HEK293 (cell line): Measurements from ENCODE around the gene KLK11.

ENCODE experiments used
- CTCF ChIA-PET: fragments of 350-600 bp; formaldehyde crosslinking; extraction: SDS; loops from one replicate; lab custom pipeline; 2021; ENCODE audit warnings: antibody characterized with exemption; lab: Yijun Ruan, JAX
- POLR2A ChIA-PET: fragments of 300-600 bp; formaldehyde crosslinking; extraction: SDS; loops from one replicate; lab custom pipeline; 2020; ENCODE audit warnings: antibody characterized with exemption, inconsistent platforms; lab: Yijun Ruan, JAX
- H3K27ac ChIP-seq: fragments of 200-500 bp; sonication (Bioruptor generic); 2 replicates; pipeline ENCODE4 v1.5.1; 2014; ENCODE audit warnings: low read depth, low read length, control low read depth, inconsistent platforms; ENCODE audit errors: extremely low read depth
- H3K36me3 ChIP-seq, 2 experiments: fragments of 200-500 bp in 1 of 2; sonication (Bioruptor generic) in 1 of 2; 1 replicate in 1 of 2; 2 replicates in 1 of 2; pipeline ENCODE4 v1.5.1; 2014 to 2017; ENCODE audit warnings: inconsistent platforms in 2 of 2, low read length in 2 of 2; ENCODE audit not compliant: control insufficient read depth in 2 of 2, insufficient read depth in 1 of 2
- H3K4me1 ChIP-seq: fragments of 200-500 bp; sonication (Bioruptor generic); 2 replicates; pipeline ENCODE4 v1.5.1; 2014; ENCODE audit warnings: mild to moderate bottlenecking, low read length, inconsistent platforms; ENCODE audit not compliant: control insufficient read depth, insufficient read depth
- H3K4me3 ChIP-seq: 2 replicates; pipeline ENCODE4 v1.5.1; 2011; ENCODE audit warnings: low read depth, mild to moderate bottlenecking, control low read depth, low read length, moderate library complexity
- H3K9me3 ChIP-seq: fragments of 200-500 bp; sonication (Bioruptor generic); 2 replicates; pipeline ENCODE4 v1.5.1; 2014; ENCODE audit warnings: low read depth, low read length, inconsistent platforms; ENCODE audit not compliant: control insufficient read depth, insufficient read depth
- BCL11A ChIP-seq: fragments of 450-650 bp; formaldehyde crosslinking; IDR thresholded peaks from 2 replicates; pipeline ENCODE4 v1.5.1; 2016; ENCODE audit warnings: low read depth, missing biosample characterization, missing genetic modification characterization
- ELK4 ChIP-seq: IDR thresholded peaks from 2 replicates; pipeline ENCODE4 v1.6.1; 2011; ENCODE audit warnings: mild to moderate bottlenecking, low read depth, low read length, borderline replicate concordance
- GLIS2 ChIP-seq: fragments of 450-650 bp; formaldehyde crosslinking; IDR thresholded peaks from 2 replicates; pipeline ENCODE4 v1.5.1; 2016; ENCODE audit warnings: missing biosample characterization, missing genetic modification characterization
- KLF7 ChIP-seq: fragments of 450-650 bp; formaldehyde crosslinking; IDR thresholded peaks from 2 replicates; pipeline ENCODE4 v1.5.1; 2016; ENCODE audit warnings: missing biosample characterization, missing genetic modification characterization, borderline replicate concordance
- PRDM2 ChIP-seq: fragments of 450-650 bp; formaldehyde crosslinking; IDR thresholded peaks from 2 replicates; pipeline ENCODE4 v1.5.1; 2016; ENCODE audit warnings: missing biosample characterization, missing genetic modification characterization, borderline replicate concordance
- ZBTB11 ChIP-seq: fragments of 450-650 bp; formaldehyde crosslinking; conservative IDR thresholded peaks from 2 replicates; pipeline ENCODE4 v1.5.1; 2016; ENCODE audit warnings: low read depth, missing biosample characterization, missing genetic modification characterization
- ZBTB17 ChIP-seq: fragments of 450-650 bp; formaldehyde crosslinking; IDR thresholded peaks from 2 replicates; pipeline ENCODE4 v1.5.1; 2016; ENCODE audit warnings: missing biosample characterization, missing genetic modification characterization
- ZBTB21 ChIP-seq: fragments of 450-650 bp; formaldehyde crosslinking; IDR thresholded peaks from 2 replicates; pipeline ENCODE4 v1.5.1; 2017; ENCODE audit warnings: missing biosample characterization, missing genetic modification characterization
- ZNF280C ChIP-seq: fragments of 450-650 bp; formaldehyde crosslinking; IDR thresholded peaks from 2 replicates; pipeline ENCODE4 v1.5.1; 2016; ENCODE audit warnings: missing biosample characterization, missing genetic modification characterization
- ZNF311 ChIP-seq: fragments of 450-650 bp; formaldehyde crosslinking; IDR thresholded peaks from 2 replicates; pipeline ENCODE4 v1.5.1; 2017; ENCODE audit warnings: missing biosample characterization, missing genetic modification characterization, borderline replicate concordance
- ZNF350 ChIP-seq: fragments of 450-650 bp; formaldehyde crosslinking; IDR thresholded peaks from 2 replicates; pipeline ENCODE4 v1.5.0; 2017; ENCODE audit warnings: missing biosample characterization, mild to moderate bottlenecking, missing genetic modification characterization
- ZNF362 ChIP-seq: fragments of 450-650 bp; formaldehyde crosslinking; IDR thresholded peaks from 2 replicates; pipeline ENCODE4 v1.5.1; 2016; ENCODE audit warnings: missing biosample characterization, missing genetic modification characterization
- ZNF366 ChIP-seq: fragments of 450-650 bp; formaldehyde crosslinking; conservative IDR thresholded peaks from 2 replicates; pipeline ENCODE4 v1.5.1; 2016; ENCODE audit warnings: missing biosample characterization, missing genetic modification characterization
- ZNF416 ChIP-seq: fragments of 450-650 bp; formaldehyde crosslinking; IDR thresholded peaks from 2 replicates; pipeline ENCODE4 v1.5.1; 2016; ENCODE audit warnings: missing biosample characterization, missing genetic modification characterization
- ZNF529 ChIP-seq: fragments of 450-650 bp; formaldehyde crosslinking; IDR thresholded peaks from 2 replicates; pipeline ENCODE4 v1.5.1; 2017; ENCODE audit warnings: missing genetic modification characterization, missing biosample characterization; ENCODE audit not compliant: insufficient replicate concordance
- ZNF549 ChIP-seq: fragments of 450-650 bp; IDR thresholded peaks from 2 replicates; pipeline ENCODE4 v1.5.1; 2018; ENCODE audit warnings: missing biosample characterization, missing genetic modification characterization, mild to moderate bottlenecking, inconsistent platforms, moderate library complexity
- ZNF837 ChIP-seq: fragments of 450-650 bp; formaldehyde crosslinking; IDR thresholded peaks from 2 replicates; pipeline ENCODE4 v1.5.1; 2016; ENCODE audit warnings: missing biosample characterization, missing genetic modification characterization
- ZSCAN23 ChIP-seq: fragments of 450-650 bp; formaldehyde crosslinking; IDR thresholded peaks from 2 replicates; pipeline ENCODE4 v1.5.1; 2016; ENCODE audit warnings: missing biosample characterization, missing genetic modification characterization

KLK11 gene

GRCh38 chr19:51060973-51061372, 34.6 kb upstream of the KLK11 start:
- Histone ChIP-seq H3K27ac (no peak overlapping the region), H3K4me3 (no peak overlapping the region), H3K9me3 (no peaks in the 10 kb centered on the region), H3K36me3 (no peaks in the 10 kb centered on the region), H3K4me1 (no peaks in the 10 kb centered on the region)
- ChIA-PET POLR2A (no interaction called here), CTCF (no interaction called here)
- TF ChIP-seq ZNF350 (tag by site-specific recombination) (no peak), ZBTB17 (tag by site-specific recombination) (peak; percentile 98), ZNF366 (tag by site-specific recombination) (peak; percentile 96), ZNF416 (no peak), ZNF311 (tag by site-specific recombination) (peak; percentile 62; the same call in 1 of the 2 replicates), ZSCAN23 (no peak), ELK4 (no peak)

- no peak overlapping the region for H3K27ac ChIP-seq
- H3K4me1 ChIP-seq, result no peaks in the 10 kb centered on the region
- CTCF ChIA-PET, result interaction anchor here (0.9 kb wide), 1 partner anchor 36 kb away, joined by 3 read pairs; no protein-coding TSS in a partner anchor
- no peaks in the 10 kb centered on the region for H3K9me3 ChIP-seq
- H3K36me3 ChIP-seq, result no peaks in the 10 kb centered on the region
- H3K4me3 ChIP-seq, result no peak overlapping the region
- TF ChIP-seq ZBTB21 (tag by site-specific recombination), result no peak
- no peak for TF ChIP-seq ZNF837
- no peak for TF ChIP-seq ZNF549 (tag by site-specific recombination)
- no peak for TF ChIP-seq KLF7 (tag by site-specific recombination)
- no peak for TF ChIP-seq ZNF362 (tag by site-specific recombination)
- TF ChIP-seq ZNF280C (tag by site-specific recombination), result no peak
- no peak for TF ChIP-seq GLIS2 (tag by site-specific recombination)
- no peak for TF ChIP-seq ZBTB11
- no peak for TF ChIP-seq ZNF529 (tag by site-specific recombination)
- TF ChIP-seq BCL11A, result no peak
- no peak for TF ChIP-seq PRDM2 (tag by site-specific recombination)
- POLR2A ChIA-PET, result no interaction called here
Measured at GRCh38 chr19:51060336-51060735, 33.9 kb upstream of the KLK11 start.
